RWPE1 (cell line): ENCODE data around the gene PRAF2.

ENCODE experiments used
- CTCF ChIA-PET: fragments of 350-600 bp; sonication (Branson Sonifier 250); formaldehyde crosslinking; extraction: SDS; loops from one replicate; lab custom pipeline; 2021; lab: Yijun Ruan, JAX
- POLR2A ChIA-PET: fragments of 400-600 bp; formaldehyde crosslinking; extraction: SDS; loops from one replicate; lab custom pipeline; 2020; ENCODE audit warnings: antibody characterized with exemption; ENCODE audit not compliant: low non-redundant PET; lab: Yijun Ruan, JAX
- DNase-seq: peaks from one replicate; pipeline ENCODE4 v3.0.0; 2012; ENCODE audit warnings: low spot score
- H3K27ac ChIP-seq: fragments of 450-650 bp; 2 replicates; pipeline ENCODE4 v1.5.1; 2017
- TF ChIP-seq, protein P1 (sequence below): fragments of 450-650 bp; conservative IDR thresholded peaks from 2 replicates; pipeline ENCODE4 v1.5.1; 2017; ENCODE audit warnings: low read depth, mild to moderate bottlenecking

Gene PRAF2

DNA sequence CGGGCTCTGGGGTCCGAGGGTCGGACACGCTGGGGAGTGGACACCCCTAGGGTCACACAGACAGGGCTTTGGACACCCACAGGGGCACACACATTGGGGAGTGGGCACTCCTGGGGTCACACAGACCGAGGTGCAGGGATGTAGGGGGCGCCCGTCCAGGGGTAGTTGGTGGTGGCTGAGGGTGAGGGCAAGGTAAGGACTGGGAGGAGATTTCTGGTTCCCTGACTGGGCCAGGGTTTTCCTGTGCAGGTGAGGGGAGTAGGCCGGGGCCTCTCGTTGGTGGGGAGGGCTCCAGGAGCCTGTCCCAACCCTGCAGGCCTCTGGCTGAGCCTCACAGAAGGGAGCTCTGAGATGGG lies 27.8 kb upstream of the PRAF2 start:
- DNase-seq = no peak
- TF ChIP-seq, protein P1, sequence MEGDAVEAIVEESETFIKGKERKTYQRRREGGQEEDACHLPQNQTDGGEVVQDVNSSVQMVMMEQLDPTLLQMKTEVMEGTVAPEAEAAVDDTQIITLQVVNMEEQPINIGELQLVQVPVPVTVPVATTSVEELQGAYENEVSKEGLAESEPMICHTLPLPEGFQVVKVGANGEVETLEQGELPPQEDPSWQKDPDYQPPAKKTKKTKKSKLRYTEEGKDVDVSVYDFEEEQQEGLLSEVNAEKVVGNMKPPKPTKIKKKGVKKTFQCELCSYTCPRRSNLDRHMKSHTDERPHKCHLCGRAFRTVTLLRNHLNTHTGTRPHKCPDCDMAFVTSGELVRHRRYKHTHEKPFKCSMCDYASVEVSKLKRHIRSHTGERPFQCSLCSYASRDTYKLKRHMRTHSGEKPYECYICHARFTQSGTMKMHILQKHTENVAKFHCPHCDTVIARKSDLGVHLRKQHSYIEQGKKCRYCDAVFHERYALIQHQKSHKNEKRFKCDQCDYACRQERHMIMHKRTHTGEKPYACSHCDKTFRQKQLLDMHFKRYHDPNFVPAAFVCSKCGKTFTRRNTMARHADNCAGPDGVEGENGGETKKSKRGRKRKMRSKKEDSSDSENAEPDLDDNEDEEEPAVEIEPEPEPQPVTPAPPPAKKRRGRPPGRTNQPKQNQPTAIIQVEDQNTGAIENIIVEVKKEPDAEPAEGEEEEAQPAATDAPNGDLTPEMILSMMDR = no peak
- ChIA-PET POLR2A (interaction anchor here (0.5 kb wide), 1 partner anchor 1065 kb away, joined by 12 read pairs; no protein-coding TSS in a partner anchor), CTCF (interaction anchor here (0.6 to 0.9 kb wide), 2 partner anchors 65 to 253 kb away, joined by 3 to 4 read pairs; no protein-coding TSS in a partner anchor)
- peak overlapping the region; percentile 83 for H3K27ac ChIP-seq

DNA sequence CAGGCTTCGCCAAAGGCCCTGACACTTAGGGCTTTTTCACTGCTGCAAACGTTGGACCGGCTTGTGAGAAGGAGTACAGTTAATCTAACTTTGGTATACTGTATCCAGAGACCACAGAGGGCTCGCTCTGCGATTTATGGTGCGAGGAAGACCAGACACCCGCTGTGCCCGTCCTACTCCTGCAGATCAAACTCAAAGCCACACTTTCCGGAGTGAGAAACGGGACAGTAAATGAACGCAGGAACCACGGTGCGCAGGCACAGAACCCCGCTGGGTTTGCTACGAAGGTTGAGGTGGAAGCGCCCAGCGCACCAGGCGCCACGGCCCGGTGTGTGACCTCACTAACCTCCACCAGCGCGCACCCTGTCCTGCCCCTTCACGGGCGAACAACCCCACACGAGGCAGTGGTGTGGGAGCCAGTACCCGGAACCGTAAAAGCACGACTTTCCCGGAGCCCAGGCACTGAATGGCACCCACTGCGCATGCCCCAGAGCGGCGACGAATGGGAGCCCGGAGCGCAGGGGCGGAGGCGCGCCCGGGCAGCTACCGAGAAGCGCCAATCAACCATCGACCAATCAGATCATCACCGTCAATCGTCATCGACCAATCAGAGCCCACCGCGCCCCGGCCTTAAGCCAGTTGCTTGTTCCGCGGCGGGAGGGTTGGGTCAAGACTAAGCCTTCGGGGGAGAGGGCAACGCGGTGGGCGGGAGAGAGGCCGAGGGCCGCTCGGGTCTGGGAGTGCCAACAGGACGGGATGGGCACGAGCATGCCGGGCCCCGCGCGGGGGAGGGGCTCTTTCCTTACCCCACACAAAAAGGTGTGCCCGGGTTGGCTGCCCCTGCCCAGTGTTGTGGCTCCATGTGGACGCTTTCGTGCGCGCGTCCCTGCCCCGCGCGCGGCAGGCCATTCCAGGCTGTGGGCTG lies 27.2 kb upstream of the PRAF2 start:
- H3K27ac ChIP-seq = peak overlapping the region; percentile 83
- TF ChIP-seq, protein P1 = no peak
- ChIA-PET CTCF (interaction anchor here (0.6 kb wide), 1 partner anchor 252 kb away, joined by 4 read pairs; no protein-coding TSS in a partner anchor), POLR2A (interaction anchor here (0.5 to 1.2 kb wide), 3 partner anchors 69 to 1064 kb away, joined by 5 to 12 read pairs (median 12); no protein-coding TSS in a partner anchor)
- DNase-seq = peak; percentile 98

DNA sequence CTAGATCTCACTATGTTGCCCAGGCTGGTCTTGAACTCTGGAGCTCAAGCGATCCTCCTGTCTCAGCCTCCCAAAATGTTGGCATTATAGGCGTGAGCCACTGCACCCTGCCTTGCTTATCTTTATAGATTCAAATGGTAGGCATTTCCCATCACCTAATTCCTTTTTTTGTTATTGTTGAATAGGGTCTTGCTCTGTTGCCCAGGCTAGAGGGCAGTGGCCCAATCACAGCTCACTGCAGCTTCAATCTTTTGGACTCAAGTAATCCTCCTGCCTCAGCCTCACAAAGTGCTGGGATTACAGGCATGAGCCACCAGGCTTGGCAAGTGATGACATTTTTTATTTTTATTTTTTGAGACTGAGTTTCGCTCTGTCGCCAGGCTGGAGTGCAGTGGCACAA lies 22.6 kb upstream of the PRAF2 start:
- H3K27ac ChIP-seq = no peak overlapping the region
- DNase-seq = no peak
- ChIA-PET POLR2A (no interaction called here), CTCF (no interaction called here)
- TF ChIP-seq, protein P1 = no peak

DNA sequence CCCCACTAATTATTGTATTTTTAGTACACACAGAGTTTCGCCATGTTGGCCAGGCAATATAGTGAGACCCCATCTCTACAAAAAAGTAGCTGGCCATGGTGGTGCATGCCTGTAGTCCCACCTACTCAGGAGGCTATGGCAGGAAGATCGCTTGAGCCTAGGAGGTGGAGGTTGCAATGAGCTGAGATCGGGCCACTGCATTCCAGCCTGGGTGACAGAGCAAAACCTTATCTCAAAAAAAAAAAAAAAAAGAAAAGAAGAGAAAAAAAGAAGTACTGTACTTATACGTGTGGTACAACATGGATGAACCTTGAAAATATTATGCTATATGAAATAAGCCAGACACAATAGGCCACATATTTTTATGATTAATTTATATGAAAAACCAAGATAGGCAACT lies 15.8 kb upstream of the PRAF2 start:
- TF ChIP-seq, protein P1 = no peak
- ChIA-PET CTCF (no interaction called here), POLR2A (no interaction called here)
- DNase-seq = no peak
- no peak overlapping the region for H3K27ac ChIP-seq

DNA sequence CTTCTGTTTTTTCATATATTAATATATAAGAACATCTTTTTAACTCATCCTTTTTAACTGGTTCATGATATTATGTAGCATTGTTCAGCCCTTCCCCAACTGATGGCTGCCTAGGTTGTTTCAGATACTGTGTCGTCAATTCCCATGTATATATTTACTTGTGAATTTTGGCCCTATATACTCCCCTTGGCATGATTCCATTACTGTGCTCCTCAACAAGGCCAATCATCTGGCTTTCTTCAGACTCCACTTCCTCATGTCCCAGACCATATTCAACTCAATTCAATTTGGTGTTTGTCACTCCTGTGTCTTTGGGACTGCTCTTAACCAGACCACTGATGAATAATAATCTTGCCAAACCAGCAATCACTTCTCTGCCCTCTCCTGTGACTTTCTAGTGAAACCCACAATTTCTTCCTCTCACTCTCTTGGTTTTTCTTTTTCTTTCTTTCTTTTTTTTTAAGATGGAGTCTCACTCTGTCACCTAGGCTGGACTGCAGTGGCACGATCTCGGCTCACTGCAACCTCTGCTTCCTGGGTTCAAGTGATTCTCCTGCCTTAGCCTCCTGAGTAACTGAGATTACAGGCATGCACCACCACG lies 8.6 kb upstream of the PRAF2 start:
- no peak overlapping the region for H3K27ac ChIP-seq
- ChIA-PET POLR2A (interaction anchor here (0.6 kb wide), 1 partner anchor 287 kb away, joined by 7 read pairs; no protein-coding TSS in a partner anchor), CTCF (no interaction called here)
- TF ChIP-seq, protein P1 = no peak
- DNase-seq = no peak
